Stimulated activated CD8-positive, alpha-beta memory T cell treated with anti-CD3 and anti-CD28 coated beads, Interleukin-7, amount 100 ng/mL, for 24 hours (primary cell): ENCODE measurements around the gene CACYBP.
"Not testable (repeated sequence)": the region's sequence is repeated elsewhere in the genome, so short reads cannot be mapped to it uniquely, and the experiment has no call there.

Source experiments
- DNase-seq: peaks from one replicate; pipeline ENCODE4 v3.0.0-alpha.2; 2020; ENCODE audit warnings: low read depth

Gene CACYBP

GRCh38 chr1:175009532-175009931 lies 9.8 kb downstream of the CACYBP start:
- no peak for DNase-seq

GRCh38 chr1:175013445-175013844 lies 13.7 kb downstream of the CACYBP start:
- no peak for DNase-seq

DNA sequence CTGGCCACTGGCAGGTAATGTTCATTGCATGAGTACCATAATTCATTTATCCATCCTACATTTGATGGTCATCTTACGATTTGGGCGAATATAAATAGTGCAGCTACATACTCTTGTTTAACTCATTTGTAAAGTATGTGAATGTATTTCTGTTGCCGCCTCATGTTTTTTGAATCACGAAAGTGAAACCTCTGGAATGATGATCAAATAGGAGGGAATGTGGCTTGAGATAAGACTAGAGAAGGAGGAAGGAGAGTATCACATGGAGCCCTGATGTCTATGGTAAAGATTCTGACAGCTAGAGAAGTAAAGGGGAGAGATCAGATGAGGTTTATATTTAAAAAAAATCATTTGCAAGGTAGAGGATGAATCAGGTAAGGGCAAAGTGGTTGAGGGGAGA lies 15.5 kb downstream of the CACYBP start:
- no peak for DNase-seq

- DNase-seq, result no peak
Measured at GRCh38 chr1:175019524-175019923, 19.8 kb downstream of the CACYBP start.

GRCh38 chr1:175023043-175023921 lies 23.5 kb downstream of the CACYBP start, which contains the start of gene MRPS14:
TSS of gene MRPS14 (minus strand) at chr1:175023425. CDS start at chr1:175023408, 17 bp downstream.
- DNase-seq, result peak; percentile 98

DNA sequence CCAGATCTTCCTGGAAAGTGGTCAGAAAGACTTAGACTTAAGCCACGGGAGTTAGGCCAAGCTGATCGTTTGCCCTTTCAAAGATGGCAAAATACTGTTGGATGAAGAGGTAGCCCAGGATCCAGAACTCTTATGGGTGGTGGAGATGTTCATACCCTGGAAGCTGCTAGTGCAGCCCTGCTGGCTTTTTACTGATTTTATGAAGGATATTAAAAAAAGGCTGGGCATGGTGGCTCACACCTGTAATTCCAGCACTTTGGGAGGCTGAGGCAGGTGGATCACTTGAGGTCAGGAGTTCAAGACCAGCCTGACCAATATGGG lies 24.1 kb downstream of the CACYBP start:
- not testable (repeated sequence) for DNase-seq

DNA sequence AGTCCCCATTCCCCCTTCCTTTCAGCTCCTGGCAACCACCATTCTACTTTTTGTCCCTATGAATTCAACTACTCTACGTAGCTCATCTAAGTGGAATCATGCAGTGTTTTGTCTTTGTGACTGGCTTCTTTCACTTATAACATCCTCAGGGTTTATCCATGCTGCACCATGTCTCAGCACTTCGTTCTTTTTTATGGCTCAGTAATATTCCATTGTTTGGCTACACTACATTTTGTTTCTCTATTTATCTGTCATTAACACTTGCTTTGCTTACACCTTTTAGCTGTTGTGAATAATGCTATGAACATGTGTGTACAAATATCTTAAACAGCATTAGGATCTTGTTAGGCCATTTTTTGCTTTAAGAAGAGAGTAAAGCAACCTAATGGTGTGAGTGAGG lies 25.0 kb downstream of the CACYBP start:
- no peak for DNase-seq

- no peak for DNase-seq
Measured at GRCh38 chr1:175033953-175034352, 34.2 kb downstream of the CACYBP start.

DNA sequence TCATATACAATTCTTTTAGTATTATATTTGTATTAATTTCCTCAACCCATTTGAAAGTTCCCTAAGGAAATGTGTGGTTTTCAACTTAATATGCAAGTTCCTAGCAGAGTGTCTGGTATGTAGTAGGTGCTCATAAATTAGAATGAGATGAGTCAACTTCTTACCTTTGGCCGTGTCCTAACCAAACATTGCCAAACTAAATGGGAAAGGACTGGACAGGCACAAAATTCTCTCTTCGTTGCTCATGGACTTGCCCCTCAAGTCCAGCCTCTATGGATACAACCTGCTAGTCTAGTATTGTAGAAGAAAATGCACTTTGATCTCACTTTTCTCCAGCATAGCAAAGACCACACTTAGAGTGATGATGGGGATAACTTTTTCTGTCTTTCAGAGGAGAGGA lies 35.0 kb downstream of the CACYBP start:
- DNase-seq, result no peak

DNA sequence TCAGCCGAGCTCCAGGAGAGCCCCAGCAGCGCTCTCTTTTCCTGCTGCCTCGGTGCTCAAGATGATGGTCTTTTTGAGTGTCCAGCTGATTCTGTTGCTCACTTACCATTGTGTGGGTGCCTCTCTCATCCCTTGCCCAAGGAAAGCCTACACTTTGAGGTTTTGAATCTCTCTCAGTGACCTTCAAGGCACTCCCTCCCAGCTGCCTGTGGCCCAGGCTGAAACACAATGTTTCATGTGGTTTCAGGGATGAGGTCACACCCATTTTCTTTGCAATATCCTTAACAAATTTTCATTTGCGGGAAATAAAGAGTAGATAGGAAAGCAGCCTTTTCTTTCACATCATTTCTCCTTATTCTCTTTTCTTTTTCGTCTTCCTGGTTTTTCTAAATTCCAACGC lies 36.1 kb downstream of the CACYBP start:
- no peak for DNase-seq

DNA sequence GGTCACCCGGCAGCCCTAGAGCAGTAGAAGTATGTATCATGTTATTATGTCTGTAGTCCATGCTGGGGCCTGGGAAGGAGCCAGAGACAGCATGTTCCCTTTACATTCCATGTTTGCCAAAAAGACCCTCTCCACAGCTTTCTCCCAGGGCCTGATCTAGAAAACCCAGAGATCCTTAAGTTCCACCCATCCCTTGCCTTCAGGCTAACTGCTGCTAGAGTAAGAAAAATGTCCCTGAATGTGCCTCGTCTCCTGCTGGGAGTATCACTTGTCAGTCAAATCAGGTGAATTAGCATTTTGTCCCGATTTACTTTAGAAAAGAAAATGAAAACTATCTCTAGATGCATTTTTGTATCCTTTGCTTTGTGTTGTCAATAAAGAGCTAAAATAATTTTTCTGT lies 36.7 kb downstream of the CACYBP start:
- DNase-seq, result no peak

DNA sequence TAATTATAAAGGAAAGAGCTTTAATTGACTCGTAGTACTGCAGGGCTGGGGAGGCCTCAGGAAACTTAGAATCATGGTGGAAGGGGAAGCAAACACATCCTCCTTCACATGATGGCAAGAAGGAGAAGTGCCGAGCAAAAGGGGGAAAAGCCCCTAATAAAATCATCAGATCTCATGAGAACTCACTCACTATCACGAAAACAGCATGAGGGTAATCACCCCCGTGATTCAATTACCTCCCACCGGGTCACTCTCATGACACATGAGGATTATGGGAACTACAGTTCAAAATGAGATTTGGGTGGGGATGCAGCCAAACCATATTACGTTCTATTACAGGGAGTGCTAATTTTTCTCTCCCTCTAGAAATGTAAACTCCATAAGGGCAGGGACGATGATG lies 37.7 kb downstream of the CACYBP start:
- no peak for DNase-seq

DNA sequence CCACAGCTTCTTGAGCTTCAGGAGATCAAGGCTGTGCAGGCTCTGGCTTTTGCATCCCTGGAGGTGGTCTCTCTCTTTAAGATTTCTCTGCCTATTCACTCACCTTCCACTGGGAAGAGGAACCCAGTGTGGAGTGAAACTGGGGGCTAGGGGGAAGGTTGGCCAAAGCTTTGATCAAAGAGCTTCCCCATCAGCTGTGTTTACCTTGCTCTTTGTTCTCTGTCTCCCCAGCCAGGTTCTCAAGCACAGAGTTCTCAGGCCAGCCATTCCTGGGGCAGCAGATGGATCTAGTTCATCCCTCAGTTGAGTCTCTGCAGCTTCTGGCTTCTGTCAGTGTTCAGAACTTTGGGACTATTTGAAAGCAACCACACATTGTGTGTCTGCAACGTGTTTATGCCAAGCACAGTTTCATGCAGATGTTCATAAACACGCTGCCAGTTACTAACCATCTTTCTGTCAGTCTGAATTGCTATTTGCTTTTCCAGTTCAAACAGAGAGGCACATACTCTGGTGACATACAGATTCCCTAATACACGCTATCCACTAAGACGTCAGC lies 40.7 kb downstream of the CACYBP start:
- no peak for DNase-seq

DNA sequence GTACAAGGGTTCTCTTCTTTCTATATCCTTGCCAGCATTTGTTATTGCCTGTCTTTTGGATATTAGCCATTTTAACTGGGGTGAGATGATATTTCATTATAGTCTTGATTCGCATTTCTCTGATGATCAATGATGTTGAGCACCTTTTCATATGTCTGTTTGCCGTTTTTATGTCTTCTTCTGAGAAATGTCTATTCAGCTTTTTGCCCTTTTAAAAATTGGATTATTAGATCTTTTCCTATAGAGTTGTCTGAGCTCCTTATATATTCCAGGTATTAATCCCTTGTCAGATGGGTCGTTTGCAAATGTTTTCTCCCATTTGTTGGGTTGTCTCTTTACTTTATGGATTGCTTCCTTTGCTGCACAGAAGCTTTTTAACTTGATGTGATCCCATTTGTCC lies 42.9 kb downstream of the CACYBP start:
- DNase-seq, result no peak

GRCh38 chr1:175043824-175044223 lies 44.1 kb downstream of the CACYBP start:
- DNase-seq, result no peak

- not testable (repeated sequence) for DNase-seq
Measured at GRCh38 chr1:175044591-175044990, 44.8 kb downstream of the CACYBP start.

- DNase-seq, result no peak
Measured at GRCh38 chr1:175045097-175045496, 45.4 kb downstream of the CACYBP start.

DNA sequence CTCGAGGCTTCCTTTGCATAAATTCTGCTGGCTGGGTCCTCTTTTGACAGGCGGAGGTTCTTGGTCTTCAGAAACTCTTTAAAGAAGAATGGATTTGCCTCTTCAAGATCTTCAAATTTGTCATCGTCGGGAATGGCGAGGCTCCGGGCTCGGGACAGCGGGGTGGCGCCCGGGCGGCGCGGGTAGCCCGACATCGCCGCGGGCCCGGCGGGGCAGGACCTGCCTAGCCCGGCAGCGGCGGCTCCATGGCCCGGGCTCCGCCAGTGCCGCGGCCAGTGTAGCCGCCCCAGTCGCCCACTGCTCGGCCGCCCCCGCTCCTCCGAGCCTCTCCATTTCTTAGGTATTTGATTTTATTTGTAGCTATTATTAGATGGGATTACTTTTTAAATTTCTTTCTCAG lies 45.8 kb downstream of the CACYBP start:
- no peak for DNase-seq

DNA sequence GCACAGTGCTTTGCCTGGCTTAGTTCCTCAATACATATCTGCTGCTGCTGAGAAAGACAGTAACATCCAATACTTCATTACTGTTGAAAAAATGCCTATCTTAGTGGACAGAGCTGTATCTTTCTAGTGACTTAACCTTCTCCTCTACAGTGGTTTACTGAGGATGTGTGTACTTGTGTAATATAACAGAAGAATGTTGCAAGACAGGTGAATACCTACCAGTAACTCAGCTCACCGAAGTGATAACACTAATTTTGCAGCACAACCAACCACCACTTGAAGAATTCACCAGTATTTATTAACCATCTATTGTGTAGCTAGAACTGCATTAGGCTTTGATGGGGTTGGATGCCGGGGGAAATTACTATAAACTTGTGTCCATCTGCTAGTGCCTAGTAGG lies 51.2 kb downstream of the CACYBP start:
- DNase-seq, result no peak

GRCh38 chr1:175054736-175055135 lies 55.0 kb downstream of the CACYBP start:
- no peak for DNase-seq
